Hindlimb muscle (tissue), 1 donor: ENCODE measurements around the gene PLLP. TPM values are rescaled to one million over a fixed set of nuclear protein-coding genes. Genes with fewer than 3 reads are reported as not detected.

Source experiments
- DNase-seq: peaks from one replicate; pipeline ENCODE4 v3.0.0-alpha.2; 2013
- polyA plus RNA-seq: library from polyadenylated mRNA; unstranded; fragments of 120-200 nt; gene quantifications from one replicate; pipeline ENCODE4 v1.2.1, GENCODE V29; 2013; ENCODE audit not compliant: insufficient read length

The PLLP gene
- polyA plus RNA-seq, 1 donor = 0.89 TPM

GRCh38 chr16:57225978-57226377, 58.5 kb downstream of the PLLP start:
- DNase-seq = no peak

- no peak for DNase-seq
Observed at GRCh38 chr16:57224651-57225335, 59.7 kb downstream of the PLLP start.

- DNase-seq = no peak
Observed at GRCh38 chr16:57223057-57223456, 61.4 kb downstream of the PLLP start.

GRCh38 chr16:57216968-57217367, 67.5 kb downstream of the PLLP start:
- DNase-seq = no peak

GRCh38 chr16:57213462-57213861, 71.0 kb downstream of the PLLP start:
- no peak for DNase-seq

GRCh38 chr16:57209780-57210179, 74.7 kb downstream of the PLLP start:
- DNase-seq = no peak

- DNase-seq = no peak
Observed at GRCh38 chr16:57208926-57209325, 75.5 kb downstream of the PLLP start.

Other genes starting within 250 kb of the PLLP start
- 24.8 TPM for gene CPNE2, start 192.1 kb downstream of the PLLP start, polyA plus RNA-seq
- 52.7 TPM for gene PSME3IP1, start 98.6 kb downstream of the PLLP start, polyA plus RNA-seq
- 22.8 TPM for gene RSPRY1, start 98.3 kb downstream of the PLLP start, polyA plus RNA-seq
- gene ARL2BP, start 39.4 kb downstream of the PLLP start, polyA plus RNA-seq = 36.0 TPM
- gene CCL22, start 74.1 kb upstream of the PLLP start, polyA plus RNA-seq = 0.15 TPM
- 4.9 TPM for gene CX3CL1, start 87.8 kb upstream of the PLLP start, polyA plus RNA-seq
- not detected for gene CCL17, start 120.1 kb upstream of the PLLP start, polyA plus RNA-seq
- gene CIAPIN1, start 162.7 kb upstream of the PLLP start, polyA plus RNA-seq = 55.8 TPM
- gene COQ9, start 162.8 kb upstream of the PLLP start, polyA plus RNA-seq = 70.1 TPM
- 45.9 TPM for gene POLR2C, start 178.0 kb upstream of the PLLP start, polyA plus RNA-seq
- 10.2 TPM for gene DOK4, start 201.8 kb upstream of the PLLP start, polyA plus RNA-seq